Astrocyte (in vitro differentiated cells and primary cell): Measurements from ENCODE around the gene TRAK1. TPM values are rescaled to one million over a fixed set of nuclear protein-coding genes. Genes with fewer than 3 reads are reported as not detected.

Source experiments
- DNase-seq: peaks from one replicate; pipeline ENCODE4 v3.0.0-alpha.2; 2010; ENCODE audit warnings: low read depth
- FAIRE-seq: peaks from 2 replicates; lab custom pipeline; 2011; peaks lifted over from hg19 to GRCh38; lab: Jason Lieb, UNC
- H2AFZ ChIP-seq: 2 replicates; pipeline ENCODE4 v1.6.0; 2012; ENCODE audit warnings: low read depth, low read length, inconsistent platforms
- H3K27ac ChIP-seq: 2 replicates; pipeline ENCODE4 v1.5.1; 2011; ENCODE audit warnings: low read depth, low read length, inconsistent platforms
- H3K27me3 ChIP-seq: 2 replicates; pipeline ENCODE4 v1.6.0; 2011; ENCODE audit warnings: low read length, inconsistent platforms; ENCODE audit not compliant: insufficient read depth
- H3K36me3 ChIP-seq: 2 replicates; pipeline ENCODE4 v1.5.1; 2011; ENCODE audit warnings: low read length, inconsistent platforms; ENCODE audit not compliant: insufficient read depth
- H3K4me1 ChIP-seq: 2 replicates; pipeline ENCODE4 v1.5.1; 2011; ENCODE audit warnings: low read length, inconsistent platforms; ENCODE audit not compliant: insufficient read depth
- H3K4me2 ChIP-seq: 2 replicates; pipeline ENCODE4 v1.6.0; 2012; ENCODE audit warnings: low read length, inconsistent platforms
- H3K4me3 ChIP-seq: 2 replicates; pipeline ENCODE4 v1.5.1; 2011; ENCODE audit warnings: low read depth, mild to moderate bottlenecking, low read length, inconsistent platforms; ENCODE audit not compliant: insufficient read depth
- H3K79me2 ChIP-seq: 2 replicates; pipeline ENCODE4 v1.6.0; 2012; ENCODE audit warnings: mild to moderate bottlenecking, low read length, inconsistent platforms; ENCODE audit not compliant: insufficient read depth
- H3K9ac ChIP-seq: 2 replicates; pipeline ENCODE4 v1.6.0; 2012; ENCODE audit warnings: mild to moderate bottlenecking, low read length, inconsistent platforms
- H3K9me3 ChIP-seq: 2 replicates; pipeline ENCODE4 v1.5.1; 2012; ENCODE audit warnings: low read depth, mild to moderate bottlenecking, low read length, inconsistent platforms; ENCODE audit not compliant: insufficient read depth
- H4K20me1 ChIP-seq: 2 replicates; pipeline ENCODE4 v1.6.0; 2012; ENCODE audit warnings: low read length, inconsistent platforms; ENCODE audit not compliant: insufficient read depth
- H3K27ac Mint-ChIP-seq: one replicate; pipeline ENCODE4 v1.8.0; 2021; ENCODE audit warnings: mild to moderate bottlenecking, mixed read lengths; ENCODE audit not compliant: unreplicated experiment
- H3K27me3 Mint-ChIP-seq: one replicate; pipeline ENCODE4 v1.8.0; 2021; ENCODE audit warnings: low read depth, mixed read lengths; ENCODE audit not compliant: unreplicated experiment
- H3K36me3 Mint-ChIP-seq: one replicate; pipeline ENCODE4 v1.8.0; 2021; ENCODE audit warnings: low read depth, mixed read lengths; ENCODE audit not compliant: unreplicated experiment
- H3K4me1 Mint-ChIP-seq: one replicate; pipeline ENCODE4 v1.8.0; 2021; ENCODE audit warnings: low read depth, mixed read lengths; ENCODE audit not compliant: unreplicated experiment
- H3K4me3 Mint-ChIP-seq: one replicate; pipeline ENCODE4 v1.8.0; 2021; ENCODE audit warnings: mild to moderate bottlenecking, moderate library complexity, mixed read lengths; ENCODE audit not compliant: unreplicated experiment
- H3K9me3 Mint-ChIP-seq: one replicate; pipeline ENCODE4 v1.8.0; 2021; ENCODE audit warnings: mild to moderate bottlenecking, mixed read lengths; ENCODE audit not compliant: unreplicated experiment
- EZH2 ChIP-seq: IDR thresholded peaks from 2 replicates; pipeline ENCODE4 v1.6.1; 2012; ENCODE audit warnings: mild to moderate bottlenecking, low read length, inconsistent platforms; ENCODE audit not compliant: insufficient read depth
- total RNA-seq: library from RNA; stranded (reverse); gene quantifications from 2 replicates; pipeline ENCODE4 v1.2.1, GENCODE V29; 2021
- TF ChIP-seq, protein P1 (sequence below): IDR thresholded peaks from 2 replicates; pipeline ENCODE4 v1.5.1; 2011; ENCODE audit warnings: low read depth, mild to moderate bottlenecking, inconsistent platforms, low read length, moderate library complexity; ENCODE audit not compliant: insufficient read depth

The TRAK1 gene
- total RNA-seq, 1 donor from 2014 or later: 56.2 TPM

DNA sequence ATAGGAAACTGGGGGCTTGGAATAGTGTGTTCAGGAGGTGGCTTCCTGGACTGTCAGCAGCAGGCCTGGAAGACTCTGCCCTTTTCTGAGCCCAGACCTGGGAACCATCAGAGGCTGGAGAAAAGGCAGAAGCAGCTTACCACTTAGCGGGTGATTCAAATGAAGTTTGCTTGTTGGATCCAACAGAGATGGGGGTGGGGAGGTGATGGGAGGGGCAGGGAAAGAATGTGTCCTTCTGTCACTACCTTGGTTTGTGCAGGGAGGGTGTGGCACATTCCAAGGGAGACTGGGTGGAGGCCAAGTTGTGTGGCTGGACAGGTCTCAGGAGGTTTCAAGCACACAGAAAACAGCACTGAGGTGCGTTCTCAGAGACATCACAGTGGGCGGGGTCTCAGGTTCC, 58.8 kb downstream of the TRAK1 start:
- no peak overlapping the region for H3K9ac ChIP-seq

DNA sequence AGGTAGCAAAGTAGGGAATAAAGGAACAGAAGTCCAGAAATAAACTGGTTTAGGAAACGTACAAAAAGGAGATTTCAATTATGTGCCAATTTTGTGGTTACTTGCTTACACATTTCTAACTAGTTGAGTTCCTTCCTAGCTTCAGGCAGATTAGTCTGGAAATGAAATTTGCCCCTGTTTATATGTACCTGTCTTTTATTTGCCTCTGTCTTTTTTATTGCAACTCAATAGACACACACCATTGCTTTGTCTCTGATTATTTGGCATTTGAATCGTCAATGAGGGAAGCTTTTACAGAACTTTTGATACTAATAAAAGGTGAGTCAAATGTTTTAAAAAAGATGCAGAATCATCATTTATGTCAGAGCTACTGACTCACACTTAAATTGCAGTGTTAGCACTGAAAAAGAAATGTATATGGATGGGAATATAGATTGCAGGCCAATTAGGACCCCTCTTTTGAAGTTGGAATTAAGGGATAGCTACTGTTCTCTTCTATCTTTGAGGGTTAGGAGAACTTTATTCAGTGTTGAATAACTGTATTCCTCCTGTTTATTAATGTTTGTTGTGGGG, 60.5 kb downstream of the TRAK1 start:
- H3K27ac Mint-ChIP-seq: no peak overlapping the region

More for the DNA sequence above, 58.8 kb downstream of the TRAK1 start:
- FAIRE-seq (no peak), DNase-seq (no peak)
- peaks cover 2% of the 10 kb centered on the region for H3K36me3 Mint-ChIP-seq
- peaks cover 15% of the 10 kb centered on the region for H3K79me2 ChIP-seq
- H3K36me3 ChIP-seq: no peaks in the 10 kb centered on the region
- H3K9me3 ChIP-seq: no peaks in the 10 kb centered on the region
- H3K4me3 Mint-ChIP-seq: no peak overlapping the region
- no peak overlapping the region for H3K27ac ChIP-seq
- no peak overlapping the region for H3K4me3 ChIP-seq
- H2AFZ ChIP-seq: no peak overlapping the region
- H3K4me2 ChIP-seq: no peak overlapping the region
- H3K9me3 Mint-ChIP-seq: no peaks in the 10 kb centered on the region
- H3K4me1 ChIP-seq: no peaks in the 10 kb centered on the region
- H3K4me1 Mint-ChIP-seq: peaks cover 12% of the 10 kb centered on the region
- H4K20me1 ChIP-seq: peaks cover 87% of the 10 kb centered on the region
- H3K27me3 Mint-ChIP-seq: no peaks in the 10 kb centered on the region
- TF ChIP-seq, protein P1, sequence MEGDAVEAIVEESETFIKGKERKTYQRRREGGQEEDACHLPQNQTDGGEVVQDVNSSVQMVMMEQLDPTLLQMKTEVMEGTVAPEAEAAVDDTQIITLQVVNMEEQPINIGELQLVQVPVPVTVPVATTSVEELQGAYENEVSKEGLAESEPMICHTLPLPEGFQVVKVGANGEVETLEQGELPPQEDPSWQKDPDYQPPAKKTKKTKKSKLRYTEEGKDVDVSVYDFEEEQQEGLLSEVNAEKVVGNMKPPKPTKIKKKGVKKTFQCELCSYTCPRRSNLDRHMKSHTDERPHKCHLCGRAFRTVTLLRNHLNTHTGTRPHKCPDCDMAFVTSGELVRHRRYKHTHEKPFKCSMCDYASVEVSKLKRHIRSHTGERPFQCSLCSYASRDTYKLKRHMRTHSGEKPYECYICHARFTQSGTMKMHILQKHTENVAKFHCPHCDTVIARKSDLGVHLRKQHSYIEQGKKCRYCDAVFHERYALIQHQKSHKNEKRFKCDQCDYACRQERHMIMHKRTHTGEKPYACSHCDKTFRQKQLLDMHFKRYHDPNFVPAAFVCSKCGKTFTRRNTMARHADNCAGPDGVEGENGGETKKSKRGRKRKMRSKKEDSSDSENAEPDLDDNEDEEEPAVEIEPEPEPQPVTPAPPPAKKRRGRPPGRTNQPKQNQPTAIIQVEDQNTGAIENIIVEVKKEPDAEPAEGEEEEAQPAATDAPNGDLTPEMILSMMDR: no peak
- TF ChIP-seq EZH2: no peak
- H3K27me3 ChIP-seq: no peaks in the 10 kb centered on the region
- peak overlapping the region; percentile 70 for H3K27ac Mint-ChIP-seq

DNA sequence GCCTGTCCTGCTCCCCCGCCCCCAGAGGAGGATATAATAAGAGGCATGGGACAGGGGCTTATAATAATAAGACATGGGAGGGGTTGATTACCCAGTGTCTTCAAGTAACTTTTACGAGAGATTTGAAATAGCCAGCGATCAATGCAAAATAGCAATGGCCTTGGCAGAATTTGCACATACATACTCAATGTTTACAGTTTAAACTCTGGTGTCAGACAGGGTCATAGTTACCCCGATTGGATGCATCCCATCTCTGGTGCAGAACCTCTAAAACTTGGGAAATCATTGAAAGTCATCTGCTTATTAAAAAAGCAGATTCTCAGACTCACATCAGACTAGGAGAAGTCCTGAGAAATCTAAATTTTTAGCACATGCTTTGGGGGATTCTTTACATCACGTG, 61.0 kb downstream of the TRAK1 start:
- H3K4me1 ChIP-seq: no peaks in the 10 kb centered on the region
- no peak overlapping the region for H3K4me3 ChIP-seq
- peaks cover 26% of the 10 kb centered on the region for H3K79me2 ChIP-seq
- H3K36me3 ChIP-seq: no peaks in the 10 kb centered on the region
- DNase-seq (no peak), FAIRE-seq (no peak)
- H3K4me2 ChIP-seq: no peak overlapping the region
- H4K20me1 ChIP-seq: peaks cover 83% of the 10 kb centered on the region
- H3K9me3 ChIP-seq: no peaks in the 10 kb centered on the region
- no peak overlapping the region for H3K27ac Mint-ChIP-seq
- no peaks in the 10 kb centered on the region for H3K9me3 Mint-ChIP-seq
- H3K4me1 Mint-ChIP-seq: peaks cover 12% of the 10 kb centered on the region
- no peaks in the 10 kb centered on the region for H3K27me3 Mint-ChIP-seq
- H3K9ac ChIP-seq: no peak overlapping the region
- no peaks in the 10 kb centered on the region for H3K36me3 Mint-ChIP-seq
- H2AFZ ChIP-seq: no peak overlapping the region
- no peak overlapping the region for H3K4me3 Mint-ChIP-seq
- no peak overlapping the region for H3K27ac ChIP-seq
- no peaks in the 10 kb centered on the region for H3K27me3 ChIP-seq
- TF ChIP-seq EZH2: no peak
- TF ChIP-seq, protein P1: no peak

More for the DNA sequence above, 60.5 kb downstream of the TRAK1 start:
- H3K79me2 ChIP-seq: peaks cover 26% of the 10 kb centered on the region
- peaks cover 12% of the 10 kb centered on the region for H3K4me1 Mint-ChIP-seq
- TF ChIP-seq, protein P1: no peak
- no peak for TF ChIP-seq EZH2
- no peak overlapping the region for H3K9ac ChIP-seq
- H4K20me1 ChIP-seq: peaks cover 88% of the 10 kb centered on the region
- H3K4me3 ChIP-seq: no peak overlapping the region
- no peak overlapping the region for H3K4me3 Mint-ChIP-seq
- FAIRE-seq (no peak), DNase-seq (no peak)
- no peaks in the 10 kb centered on the region for H3K36me3 Mint-ChIP-seq
- no peaks in the 10 kb centered on the region for H3K9me3 ChIP-seq
- H3K27me3 Mint-ChIP-seq: no peaks in the 10 kb centered on the region
- no peaks in the 10 kb centered on the region for H3K4me1 ChIP-seq
- H3K36me3 ChIP-seq: no peaks in the 10 kb centered on the region
- no peaks in the 10 kb centered on the region for H3K9me3 Mint-ChIP-seq
- no peak overlapping the region for H2AFZ ChIP-seq
- no peak overlapping the region for H3K4me2 ChIP-seq
- no peak overlapping the region for H3K27ac ChIP-seq
- H3K27me3 ChIP-seq: no peaks in the 10 kb centered on the region
